ENCODE measurements around the gene PLEKHA8.

PLEKHA8 gene

GRCh38 chr7:30136743-30137485 lies 108.7 kb downstream of the PLEKHA8 start:
- peak overlapping the region in 1 of 2 donors; percentile 61 for H3K27ac Mint-ChIP-seq
- H3K9me3 Mint-ChIP-seq, result no peaks in the 10 kb centered on the region
- peak overlapping the region; percentile 86 for H3K4me3 Mint-ChIP-seq
- DNase-seq (no peak), ATAC-seq (replicated peaks) (no peak)
- H3K4me1 Mint-ChIP-seq (ENCODE audit: low read depth in 2 of 2), result peaks cover 5 to 8% of the 10 kb centered on the region in 2 donors
- peaks cover 21% of the 10 kb centered on the region for H3K36me3 Mint-ChIP-seq (ENCODE audit: insufficient read depth)
- H3K27me3 Mint-ChIP-seq, result no peaks in the 10 kb centered on the region

DNA sequence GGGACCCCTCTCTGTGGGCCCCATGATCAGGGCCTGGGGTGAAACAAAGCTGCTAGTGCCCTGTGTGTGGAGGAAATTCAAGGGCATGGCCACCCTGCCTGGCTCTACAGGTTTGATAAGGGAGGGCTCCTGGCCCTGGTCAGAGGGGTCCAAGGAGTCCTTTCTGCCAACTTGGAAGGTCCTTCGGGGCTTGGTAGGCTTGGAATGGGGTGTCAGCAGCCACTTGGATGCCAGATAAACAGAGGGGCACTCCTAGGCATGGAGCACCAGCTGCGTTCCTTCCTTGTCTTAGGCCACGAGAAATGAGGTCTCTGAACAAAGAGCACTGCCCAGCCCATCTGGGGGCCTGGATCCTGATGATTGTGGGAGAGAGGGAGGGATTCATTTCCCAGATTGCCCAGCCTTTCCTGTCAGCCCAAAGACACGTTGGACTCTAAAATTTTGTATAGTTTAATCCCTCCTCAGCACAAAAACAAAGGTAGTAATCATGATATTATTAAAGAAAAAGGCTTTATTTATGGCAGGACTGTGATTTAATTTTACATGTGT lies 111.7 kb downstream of the PLEKHA8 start:
- DNase-seq (no peak), ATAC-seq (replicated peaks) (no peak)
- H3K27ac Mint-ChIP-seq, result peak overlapping the region in 1 of 2 donors; percentile 44
- H3K9me3 Mint-ChIP-seq, result no peaks in the 10 kb centered on the region
- peaks cover 0 to 18% of the 10 kb centered on the region in 2 donors for H3K4me1 Mint-ChIP-seq (ENCODE audit: low read depth in 2 of 2)
- H3K36me3 Mint-ChIP-seq (ENCODE audit: insufficient read depth), result peaks cover 10% of the 10 kb centered on the region
- no peak overlapping the region for H3K4me3 Mint-ChIP-seq
- H3K27me3 Mint-ChIP-seq, result no peaks in the 10 kb centered on the region

- Mint-ChIP-seq H3K27ac (no peak overlapping the region), H3K27me3 (no peaks in the 10 kb centered on the region), H3K4me3 (no peak overlapping the region), H3K4me1 (ENCODE audit: low read depth in 2 of 2) (peaks cover 0 to 18% of the 10 kb centered on the region in 2 donors), H3K36me3 (ENCODE audit: insufficient read depth) (peaks cover 10% of the 10 kb centered on the region), H3K9me3 (no peaks in the 10 kb centered on the region)
- ATAC-seq (replicated peaks) (no peak), DNase-seq (no peak)
Observed at GRCh38 chr7:30140456-30140855, 112.2 kb downstream of the PLEKHA8 start.

DNA sequence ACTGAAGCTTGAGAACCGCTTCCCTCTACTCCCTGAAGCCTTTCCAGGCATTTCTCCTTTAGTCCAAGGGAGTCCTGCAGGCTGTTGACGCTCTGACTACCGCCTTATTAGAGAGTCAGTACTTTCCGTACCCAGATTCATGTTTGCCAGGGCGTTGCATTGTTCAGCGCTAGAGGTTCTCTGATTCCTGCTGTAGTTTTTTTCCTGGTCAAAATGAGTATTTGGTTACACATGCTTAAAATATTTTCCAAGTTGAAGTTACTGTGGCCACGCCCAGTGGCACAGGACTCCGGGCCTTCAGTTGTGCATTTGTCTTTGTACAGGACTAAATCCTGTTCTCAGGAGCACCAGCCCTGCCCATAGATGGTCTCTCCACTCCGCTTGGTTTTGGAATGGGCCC lies 114.5 kb downstream of the PLEKHA8 start:
- no peaks in the 10 kb centered on the region for H3K27me3 Mint-ChIP-seq
- peaks cover 0 to 14% of the 10 kb centered on the region in 2 donors for H3K4me1 Mint-ChIP-seq (ENCODE audit: low read depth in 2 of 2)
- DNase-seq (no peak), ATAC-seq (replicated peaks) (no peak)
- peaks cover 5% of the 10 kb centered on the region for H3K36me3 Mint-ChIP-seq (ENCODE audit: insufficient read depth)
- H3K9me3 Mint-ChIP-seq, result no peaks in the 10 kb centered on the region
- no peak overlapping the region for H3K4me3 Mint-ChIP-seq
- no peak overlapping the region for H3K27ac Mint-ChIP-seq

DNA sequence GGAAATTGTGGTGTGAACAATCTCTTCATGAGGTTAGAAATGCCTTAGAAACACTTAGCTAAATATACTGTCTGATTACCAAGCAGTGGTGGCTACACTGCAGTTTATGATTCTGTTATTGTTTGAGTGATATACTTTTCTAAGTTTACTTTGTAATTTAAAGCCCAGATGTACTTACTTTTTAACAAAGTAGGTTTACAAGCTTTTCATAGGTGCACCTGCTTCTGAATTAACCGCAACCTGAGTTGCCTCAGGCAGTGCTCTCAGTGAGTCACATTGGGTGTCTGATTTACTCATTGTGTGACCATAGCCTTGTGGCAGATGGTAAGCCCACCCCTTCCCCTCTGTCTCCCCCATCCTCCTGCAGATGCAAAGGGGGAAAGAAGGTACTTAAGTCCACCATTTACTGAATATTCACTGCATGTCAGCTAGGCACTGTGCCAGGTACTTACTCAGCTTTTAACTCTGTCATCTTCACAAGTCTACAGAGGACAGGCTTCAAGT lies 115.6 kb downstream of the PLEKHA8 start:
- no peak overlapping the region for H3K27ac Mint-ChIP-seq
- no peak overlapping the region for H3K4me3 Mint-ChIP-seq
- ATAC-seq (replicated peaks) (no peak), DNase-seq (no peak)
- H3K9me3 Mint-ChIP-seq, result no peaks in the 10 kb centered on the region
- no peaks in the 10 kb centered on the region for H3K27me3 Mint-ChIP-seq
- peaks cover 0 to 12% of the 10 kb centered on the region in 2 donors for H3K4me1 Mint-ChIP-seq (ENCODE audit: low read depth in 2 of 2)
- H3K36me3 Mint-ChIP-seq (ENCODE audit: insufficient read depth), result peaks cover 5% of the 10 kb centered on the region

GRCh38 chr7:30144657-30145306 lies 116.6 kb downstream of the PLEKHA8 start:
- H3K27me3 Mint-ChIP-seq, result no peaks in the 10 kb centered on the region
- ATAC-seq (replicated peaks), result no peak
- H3K9me3 Mint-ChIP-seq, result no peaks in the 10 kb centered on the region
- peaks cover 0 to 10% of the 10 kb centered on the region in 2 donors for H3K4me1 Mint-ChIP-seq (ENCODE audit: low read depth in 2 of 2)
- H3K36me3 Mint-ChIP-seq (ENCODE audit: insufficient read depth), result peaks cover 5% of the 10 kb centered on the region
- no peak overlapping the region for H3K4me3 Mint-ChIP-seq
- no peak for DNase-seq
- no peak overlapping the region for H3K27ac Mint-ChIP-seq

- Mint-ChIP-seq H3K4me3 (no peak overlapping the region), H3K36me3 (ENCODE audit: insufficient read depth) (peaks cover 2% of the 10 kb centered on the region), H3K27me3 (no peaks in the 10 kb centered on the region), H3K27ac (no peak overlapping the region), H3K4me1 (ENCODE audit: low read depth in 2 of 2) (peaks cover 0 to 13% of the 10 kb centered on the region in 2 donors), H3K9me3 (no peaks in the 10 kb centered on the region)
- no peak for DNase-seq
- no peak for ATAC-seq (replicated peaks)
Observed at GRCh38 chr7:30145426-30145970, 117.3 kb downstream of the PLEKHA8 start.

GRCh38 chr7:30146127-30146612 lies 118.0 kb downstream of the PLEKHA8 start:
- ATAC-seq (replicated peaks) (no peak), DNase-seq (no peak)
- Mint-ChIP-seq H3K4me1 (ENCODE audit: low read depth in 2 of 2) (peaks cover 0 to 13% of the 10 kb centered on the region in 2 donors), H3K27me3 (no peaks in the 10 kb centered on the region), H3K36me3 (ENCODE audit: insufficient read depth) (peaks cover 2% of the 10 kb centered on the region), H3K9me3 (no peaks in the 10 kb centered on the region), H3K27ac (no peak overlapping the region), H3K4me3 (no peak overlapping the region)

GRCh38 chr7:30147223-30147622 lies 119.0 kb downstream of the PLEKHA8 start:
- peaks cover 0 to 13% of the 10 kb centered on the region in 2 donors for H3K4me1 Mint-ChIP-seq (ENCODE audit: low read depth in 2 of 2)
- H3K36me3 Mint-ChIP-seq (ENCODE audit: insufficient read depth), result peaks cover 2% of the 10 kb centered on the region
- no peaks in the 10 kb centered on the region for H3K9me3 Mint-ChIP-seq
- H3K4me3 Mint-ChIP-seq, result no peak overlapping the region
- no peak overlapping the region for H3K27ac Mint-ChIP-seq
- ATAC-seq (replicated peaks) (peak; percentile 31), DNase-seq (no peak)
- H3K27me3 Mint-ChIP-seq, result no peaks in the 10 kb centered on the region

DNA sequence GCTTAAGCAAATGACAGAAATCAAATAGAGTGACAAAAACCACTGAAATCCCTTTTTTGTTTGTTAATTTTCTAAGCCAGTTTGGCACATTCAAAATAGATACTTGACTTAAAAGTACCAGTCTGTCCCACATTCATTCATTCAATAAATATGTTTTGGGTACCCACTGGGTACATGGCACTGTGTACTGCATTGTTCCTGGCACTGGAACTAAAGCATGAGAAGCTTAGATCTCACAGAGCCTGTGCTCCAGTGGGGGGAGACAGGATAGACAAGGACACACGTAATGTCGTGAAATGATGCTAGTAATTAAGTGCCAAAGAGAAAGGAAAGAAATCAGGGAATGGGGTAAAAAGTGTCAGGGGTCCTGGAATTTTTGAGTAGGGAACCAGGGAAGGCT lies 119.6 kb downstream of the PLEKHA8 start:
- H3K36me3 Mint-ChIP-seq (ENCODE audit: insufficient read depth), result peaks cover under 1% of the 10 kb centered on the region
- no peaks in the 10 kb centered on the region for H3K27me3 Mint-ChIP-seq
- no peak for ATAC-seq (replicated peaks)
- peaks cover 0 to 9% of the 10 kb centered on the region in 2 donors for H3K4me1 Mint-ChIP-seq (ENCODE audit: low read depth in 2 of 2)
- no peaks in the 10 kb centered on the region for H3K9me3 Mint-ChIP-seq
- no peak for DNase-seq
- no peak overlapping the region for H3K4me3 Mint-ChIP-seq
- no peak overlapping the region for H3K27ac Mint-ChIP-seq

- ATAC-seq (replicated peaks), result no peak
- no peak overlapping the region for H3K27ac Mint-ChIP-seq
- no peaks in the 10 kb centered on the region for H3K36me3 Mint-ChIP-seq (ENCODE audit: insufficient read depth)
- H3K4me1 Mint-ChIP-seq (ENCODE audit: low read depth in 2 of 2), result peaks cover 0 to 3% of the 10 kb centered on the region in 2 donors
- H3K9me3 Mint-ChIP-seq, result no peaks in the 10 kb centered on the region
- H3K4me3 Mint-ChIP-seq, result no peak overlapping the region
- H3K27me3 Mint-ChIP-seq, result no peaks in the 10 kb centered on the region
- DNase-seq, result no peak
Observed at GRCh38 chr7:30148426-30148825, 120.2 kb downstream of the PLEKHA8 start.

DNA sequence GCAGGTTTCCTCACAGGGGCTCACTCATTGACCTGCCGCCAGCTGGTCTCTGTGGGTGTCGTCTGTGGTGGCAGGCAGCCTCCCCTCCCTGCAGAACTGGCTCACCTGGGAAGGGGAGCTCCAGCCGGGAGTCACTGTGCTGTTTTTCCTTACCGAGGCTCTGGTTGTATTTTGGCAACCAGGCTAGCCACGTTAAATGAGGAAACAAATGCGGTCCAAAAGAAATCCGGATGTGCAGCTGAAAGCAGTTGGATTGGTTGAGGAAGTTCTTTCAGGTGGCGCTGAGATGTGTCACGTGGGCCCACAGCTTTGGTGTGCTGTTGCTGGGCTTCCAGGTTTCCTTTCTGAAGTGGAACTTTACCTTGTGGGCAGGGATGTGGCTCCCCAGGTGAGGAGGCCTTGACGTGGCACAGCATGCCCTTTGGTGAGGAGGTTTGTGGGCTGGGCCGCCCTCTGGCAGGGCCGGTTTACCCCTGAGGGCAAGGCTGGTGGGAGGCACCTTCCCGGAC lies 120.8 kb downstream of the PLEKHA8 start:
- Mint-ChIP-seq H3K4me1 (ENCODE audit: low read depth in 2 of 2) (peaks cover 0 to 3% of the 10 kb centered on the region in 2 donors), H3K36me3 (ENCODE audit: insufficient read depth) (no peaks in the 10 kb centered on the region), H3K27me3 (no peaks in the 10 kb centered on the region), H3K4me3 (peak overlapping the region in 1 of 2 donors; percentile 24), H3K27ac (no peak overlapping the region), H3K9me3 (no peaks in the 10 kb centered on the region)
- peak; percentile 61 for ATAC-seq (replicated peaks)
- DNase-seq, result no peak

DNA sequence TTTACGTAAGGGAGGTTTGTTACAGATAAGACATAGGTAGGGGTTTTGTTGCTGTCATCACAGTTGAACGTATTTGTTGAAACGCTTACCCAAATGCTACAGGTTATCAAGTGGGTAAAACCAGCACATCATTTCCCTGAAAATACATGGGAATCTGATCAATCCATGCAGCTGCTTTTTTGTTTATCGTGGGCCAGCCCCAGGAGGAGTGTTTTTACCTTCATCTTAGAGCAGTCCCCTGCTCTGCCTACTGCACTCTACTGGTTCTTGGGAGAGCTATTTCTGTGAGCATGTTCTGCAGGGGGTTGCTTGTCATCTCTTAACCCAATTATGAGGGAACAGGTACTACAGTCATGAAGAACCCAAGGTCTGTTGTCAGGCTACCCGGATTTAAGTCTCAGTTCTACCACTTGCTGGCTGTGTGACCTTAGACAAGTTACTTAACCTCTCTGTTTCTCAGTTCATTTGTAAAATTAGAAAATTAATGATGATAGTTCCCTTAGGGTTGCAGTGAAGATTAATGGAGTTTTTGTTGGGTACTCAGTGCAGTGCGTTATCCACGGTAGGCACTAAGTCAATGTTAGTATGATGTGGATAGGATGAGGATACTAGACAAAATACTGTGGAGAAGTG lies 121.5 kb downstream of the PLEKHA8 start:
- Mint-ChIP-seq H3K27me3 (no peaks in the 10 kb centered on the region), H3K9me3 (no peaks in the 10 kb centered on the region), H3K36me3 (ENCODE audit: insufficient read depth) (peaks cover 5% of the 10 kb centered on the region), H3K27ac (no peak overlapping the region), H3K4me1 (ENCODE audit: low read depth in 2 of 2) (peaks cover 0 to 3% of the 10 kb centered on the region in 2 donors), H3K4me3 (no peak overlapping the region)
- ATAC-seq (replicated peaks) (no peak), DNase-seq (no peak)
